ENCODE data around the gene MIB1.

MIB1 gene

GRCh38 chr18:21894619-21895367 lies 154.2 kb downstream of the MIB1 start:
- no peak for DNase-seq (ENCODE audit: low read depth in 2 of 2)

- no peak for DNase-seq (ENCODE audit: low read depth in 2 of 2)
Observed at GRCh38 chr18:21896732-21897336, 156.2 kb downstream of the MIB1 start.

- DNase-seq (ENCODE audit: low read depth in 2 of 2): peak in 1 of 2 experiments; percentile 11
Observed at GRCh38 chr18:21897811-21898210, 157.2 kb downstream of the MIB1 start.

DNA sequence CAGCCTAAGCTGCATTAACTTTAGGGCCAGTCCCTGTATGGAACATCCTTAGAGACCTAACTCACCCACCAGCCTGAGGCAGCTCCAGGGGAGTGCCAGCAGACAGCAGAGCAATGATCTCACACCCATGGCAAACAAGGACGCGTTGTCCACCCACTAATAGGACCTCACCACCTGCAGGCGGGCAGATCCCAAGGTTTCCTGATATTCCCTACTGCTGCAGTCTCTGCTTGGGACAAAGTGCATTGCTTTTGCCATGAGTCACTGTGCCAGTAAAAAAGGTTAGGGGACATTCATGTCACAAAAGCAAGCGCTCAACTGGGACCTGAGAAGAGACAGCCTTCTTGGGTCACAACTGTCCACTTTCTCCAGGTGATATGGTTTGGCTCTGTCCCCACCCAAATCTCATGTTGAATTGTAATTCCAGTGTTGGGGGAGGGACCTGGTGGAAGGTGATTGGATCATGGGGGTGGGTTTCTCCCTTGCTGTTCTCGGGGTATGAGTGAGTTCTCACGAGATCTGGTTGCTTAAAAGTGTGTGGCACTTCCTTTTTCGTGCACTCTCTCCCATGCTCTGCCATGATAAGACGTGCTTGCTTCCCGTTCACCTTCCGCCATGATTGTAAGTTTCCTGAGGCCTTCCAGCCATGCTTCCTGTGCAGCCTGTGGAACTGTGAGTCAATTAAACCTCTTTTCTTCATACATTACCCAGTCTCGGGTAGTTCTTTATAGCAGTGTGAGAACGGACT lies 160.2 kb downstream of the MIB1 start:
- DNase-seq (ENCODE audit: low read depth in 2 of 2): no peak

DNA sequence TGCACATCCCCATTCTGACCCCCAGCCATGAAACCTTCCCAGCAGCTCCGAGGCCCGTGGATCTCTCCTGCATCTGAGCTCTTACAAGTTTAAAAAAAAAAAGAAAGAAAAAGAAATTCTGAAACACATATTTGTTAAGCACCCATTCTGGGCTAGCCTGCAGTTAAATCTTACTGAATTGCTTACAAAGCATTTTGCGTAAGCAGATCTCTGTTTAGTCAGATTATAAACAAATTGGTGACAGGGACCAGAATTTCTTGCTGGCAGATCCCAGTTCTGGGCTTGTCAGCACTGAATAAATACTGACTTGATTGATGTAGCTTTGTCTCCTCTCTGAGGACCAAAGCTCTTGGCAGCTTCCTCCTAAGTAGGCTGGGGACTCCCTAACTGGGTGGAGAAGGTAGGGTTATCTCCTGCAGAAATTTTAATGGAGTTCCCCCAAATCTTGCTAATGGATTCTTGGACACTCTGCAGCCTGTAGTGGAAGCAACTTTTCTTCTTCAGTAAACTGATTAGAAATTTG lies 160.9 kb downstream of the MIB1 start:
- DNase-seq (ENCODE audit: low read depth in 2 of 2): no peak

DNA sequence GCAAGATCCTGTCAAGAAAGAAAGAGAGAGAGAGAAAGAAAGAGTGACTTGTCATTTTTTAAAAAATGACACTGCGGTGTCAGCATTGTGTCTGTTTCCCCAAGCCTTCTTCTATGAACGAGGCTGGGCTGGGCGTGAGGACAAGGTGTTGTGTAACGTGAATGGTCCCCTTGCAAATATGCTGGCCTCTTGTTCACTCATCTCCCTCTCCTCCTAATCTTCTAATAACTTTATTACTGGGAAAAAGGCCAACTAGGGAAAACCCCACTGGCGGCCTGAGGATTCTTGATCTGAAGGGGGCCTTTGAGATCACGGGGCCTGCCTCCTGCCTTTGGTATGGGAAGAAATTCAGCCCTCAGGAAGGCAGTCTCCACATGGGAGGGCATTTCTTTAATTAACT lies 163.1 kb downstream of the MIB1 start:
- no peak for DNase-seq (ENCODE audit: low read depth in 2 of 2)

DNA sequence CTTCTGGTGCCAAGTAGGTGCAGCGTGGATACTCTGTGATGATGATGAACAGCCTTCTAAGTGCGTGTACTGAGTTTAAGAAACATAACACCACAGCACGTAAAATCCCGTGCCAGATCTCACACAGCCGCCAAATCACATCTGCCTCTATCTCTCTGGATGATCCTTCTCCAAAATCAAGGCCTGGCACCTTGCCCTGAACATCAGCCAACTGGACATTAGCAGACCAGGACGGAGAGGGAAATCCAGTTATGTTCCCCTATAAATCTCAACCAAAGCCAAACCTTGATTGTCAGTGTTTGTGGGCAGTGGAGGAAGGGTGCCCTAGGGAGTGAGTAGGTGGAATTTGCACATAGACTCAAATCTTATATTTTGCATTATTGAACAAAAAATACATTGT lies 164.3 kb downstream of the MIB1 start:
- no peak for DNase-seq (ENCODE audit: low read depth in 2 of 2)

DNA sequence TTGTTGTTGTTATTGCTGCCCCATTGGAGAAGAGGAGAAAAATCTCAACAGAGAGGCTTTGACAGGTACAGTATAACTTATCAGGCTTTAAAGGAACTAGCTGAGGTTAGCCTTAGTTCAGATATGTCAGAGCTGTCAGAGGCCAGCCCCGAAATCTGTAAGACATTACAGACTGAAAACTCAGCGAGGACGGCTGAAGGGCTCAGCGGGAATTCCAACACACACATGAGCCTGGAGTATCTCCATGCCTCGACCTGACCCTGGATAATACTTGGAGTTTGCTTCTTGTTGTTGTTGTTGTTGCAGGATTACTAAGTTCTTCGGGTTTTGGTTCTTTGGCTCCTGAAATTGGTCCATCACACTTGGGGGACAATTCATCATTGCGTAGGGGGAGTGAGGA lies 166.9 kb downstream of the MIB1 start:
- no peak for DNase-seq (ENCODE audit: low read depth in 2 of 2)

DNA sequence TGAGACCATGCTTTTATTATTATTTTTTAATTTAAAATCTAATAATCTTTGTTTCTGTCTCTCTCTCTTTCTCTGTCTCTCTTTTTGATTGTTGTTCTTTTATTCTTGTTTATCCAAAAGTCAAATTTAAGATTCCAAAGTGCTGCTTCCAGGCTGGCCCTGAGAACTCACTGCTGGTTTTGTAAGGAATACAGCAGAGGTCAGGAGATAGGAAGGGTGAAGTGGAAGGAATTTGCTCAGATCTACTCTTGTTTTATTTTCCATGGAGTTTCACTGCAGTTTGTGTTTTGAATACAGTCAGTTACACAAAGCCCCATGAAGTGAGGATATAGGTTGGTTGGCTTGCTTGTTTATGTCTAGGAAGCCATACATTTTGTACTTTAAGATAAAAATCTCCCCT lies 168.1 kb downstream of the MIB1 start:
- no peak for DNase-seq (ENCODE audit: low read depth in 2 of 2)

DNA sequence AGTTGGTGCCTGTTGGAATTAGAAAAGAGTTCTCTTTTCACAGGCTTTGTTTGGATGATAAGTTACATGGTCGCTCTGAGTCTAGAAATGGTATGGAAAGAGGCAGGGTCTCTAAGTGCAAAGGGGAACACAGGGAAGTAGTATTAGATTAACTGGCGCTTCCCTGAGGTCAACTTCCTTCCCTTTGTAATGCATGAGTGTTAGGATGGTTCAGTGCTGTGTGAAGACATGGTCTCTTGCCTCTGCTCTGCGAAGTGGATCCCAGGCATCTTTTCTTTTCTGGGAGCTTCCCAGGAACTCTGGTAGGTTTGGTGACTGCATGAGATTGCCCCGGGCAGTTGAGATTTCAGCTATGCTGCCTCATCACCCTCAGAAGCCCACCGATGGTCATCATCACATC lies 170.3 kb downstream of the MIB1 start:
- no peak for DNase-seq (ENCODE audit: low read depth in 2 of 2)

DNA sequence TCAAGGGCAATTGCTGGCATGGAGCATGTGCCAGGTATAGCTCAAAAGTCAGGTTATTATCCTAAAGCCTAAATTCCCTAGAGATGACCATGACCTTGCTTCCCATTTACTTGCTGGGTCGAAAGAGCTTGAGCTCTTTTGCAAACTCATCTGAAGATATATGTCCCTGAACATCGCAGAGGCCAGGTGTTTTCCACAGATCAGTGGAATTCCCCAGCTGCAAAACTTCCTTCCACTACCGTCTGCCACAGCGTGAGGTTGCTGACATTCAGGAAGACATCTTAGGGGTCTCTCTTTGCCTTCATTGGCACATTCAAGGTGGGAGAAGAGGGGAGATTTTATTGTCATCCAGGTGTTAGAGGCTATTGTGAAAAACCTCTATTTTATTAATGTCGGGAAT lies 171.0 kb downstream of the MIB1 start:
- no peak for DNase-seq (ENCODE audit: low read depth in 2 of 2)

DNA sequence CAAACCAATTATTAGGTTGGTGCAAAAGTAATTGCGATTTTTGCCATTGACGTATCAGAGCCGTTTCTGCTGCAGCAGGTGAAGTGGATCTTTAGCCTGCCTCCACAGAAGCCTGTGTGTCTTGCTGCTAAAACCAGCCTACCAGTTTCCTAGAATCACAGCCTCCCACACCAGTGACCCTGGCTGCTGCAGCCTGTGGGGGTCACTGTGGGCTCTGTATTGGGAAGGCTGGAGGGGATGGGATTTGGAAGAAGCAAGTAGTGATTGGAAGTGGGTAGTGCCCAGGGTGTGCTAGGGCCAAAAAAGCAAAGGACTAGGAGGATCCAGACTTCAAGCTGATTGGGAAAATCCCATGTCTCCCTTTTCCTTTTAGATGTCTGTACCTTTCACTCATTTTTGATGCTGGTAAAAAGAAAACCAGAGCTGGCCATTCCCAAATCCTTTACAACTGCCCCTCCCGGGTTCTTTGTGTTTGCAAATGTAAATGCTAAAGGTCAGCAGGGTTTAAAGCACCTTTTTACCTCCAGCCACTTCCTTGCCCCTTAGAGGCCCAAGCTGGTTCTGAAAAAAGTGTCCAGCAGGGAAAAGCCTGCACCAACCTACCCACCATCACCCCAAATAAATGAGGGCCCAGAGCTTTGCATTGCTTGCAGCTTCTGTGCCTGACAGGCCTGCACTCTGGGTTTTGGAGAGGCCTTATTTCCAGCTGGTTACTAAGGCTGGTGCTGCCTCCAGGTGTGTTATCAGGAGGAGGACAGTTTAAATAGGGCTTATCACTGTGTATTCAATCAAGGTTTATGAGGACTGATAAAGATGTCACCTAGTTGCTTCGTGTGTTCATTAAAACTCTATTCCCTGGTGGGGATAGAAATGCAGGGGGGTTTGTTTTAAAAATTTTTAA lies 172.0 kb downstream of the MIB1 start:
- DNase-seq (ENCODE audit: low read depth in 2 of 2): no peak

- no peak for DNase-seq (ENCODE audit: low read depth in 2 of 2)
Observed at GRCh38 chr18:21914739-21915319, 174.2 kb downstream of the MIB1 start.

GRCh38 chr18:21915546-21915945 lies 175.0 kb downstream of the MIB1 start:
- DNase-seq (ENCODE audit: low read depth in 2 of 2): no peak

- no peak for DNase-seq (ENCODE audit: low read depth in 2 of 2)
Observed at GRCh38 chr18:21916594-21916993, 176.0 kb downstream of the MIB1 start.

- DNase-seq (ENCODE audit: low read depth in 2 of 2): no peak
Observed at GRCh38 chr18:21918693-21919092, 178.1 kb downstream of the MIB1 start.
